GM12801 (cell line): ENCODE data around the gene NEIL1.

Source experiments
- CTCF ChIP-seq: IDR thresholded peaks from one replicate; pipeline ENCODE4 v1.5.1; 2011; ENCODE audit warnings: control low read depth; ENCODE audit not compliant: insufficient read length; ENCODE audit errors: extremely low read depth

The NEIL1 gene

DNA sequence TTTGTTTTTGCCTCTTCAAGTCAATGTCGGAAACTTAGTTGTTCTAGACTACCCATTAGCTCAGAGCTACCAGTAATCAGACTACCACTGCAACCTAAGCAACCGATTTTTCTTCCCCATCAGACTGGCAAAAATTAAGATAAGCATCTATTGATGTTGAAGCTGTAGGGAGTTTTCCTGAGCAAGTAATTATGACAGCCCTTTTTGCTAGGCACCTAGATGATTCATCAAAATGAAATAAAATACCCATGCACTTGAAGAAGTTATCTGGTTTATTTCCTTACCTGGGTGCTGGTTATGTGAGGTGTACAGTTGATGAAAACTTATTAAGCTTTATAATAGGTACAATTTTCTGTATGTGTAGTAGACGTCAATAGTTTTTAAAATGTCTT is 11.5 kb upstream of the NEIL1 start:
- no peak for TF ChIP-seq CTCF

- TF ChIP-seq CTCF: no peak
Observed at GRCh38 chr15:75335705-75336355, 11.0 kb upstream of the NEIL1 start, which contains the start of gene COMMD4. TSS of gene COMMD4 (plus strand) at chr15:75336063. CDS start at chr15:75336090, 27 bp downstream.

DNA sequence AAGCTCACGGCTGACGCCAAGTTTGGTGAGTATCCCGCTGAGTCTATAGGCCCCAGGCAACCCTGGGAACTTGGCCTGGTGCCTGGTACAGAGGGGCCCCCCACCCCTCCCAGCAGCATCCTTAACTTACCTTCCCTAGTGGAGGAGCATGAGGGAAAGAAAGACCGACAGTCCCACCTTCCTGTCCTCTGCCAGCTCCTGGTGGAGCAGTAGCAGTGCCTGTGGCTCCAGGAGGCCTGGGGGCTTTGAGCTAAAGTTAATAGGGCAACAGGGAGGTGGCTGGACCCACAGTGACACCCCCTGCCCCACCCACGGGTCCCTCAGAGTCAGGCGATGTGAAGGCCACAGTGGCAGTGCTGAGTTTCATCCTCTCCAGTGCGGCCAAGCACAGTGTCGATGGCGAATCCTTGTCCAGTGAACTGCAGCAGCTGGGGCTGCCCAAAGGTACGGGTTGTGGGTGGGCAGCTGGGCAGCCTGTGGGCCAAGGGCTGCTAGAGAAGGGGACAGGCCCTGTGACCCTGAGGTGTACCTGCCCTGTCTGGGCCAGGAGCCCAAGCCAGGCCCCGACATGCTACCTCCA is 8.1 kb upstream of the NEIL1 start:
- no peak for TF ChIP-seq CTCF

GRCh38 chr15:75339531-75340240 is 7.2 kb upstream of the NEIL1 start:
- TF ChIP-seq CTCF: no peak

DNA sequence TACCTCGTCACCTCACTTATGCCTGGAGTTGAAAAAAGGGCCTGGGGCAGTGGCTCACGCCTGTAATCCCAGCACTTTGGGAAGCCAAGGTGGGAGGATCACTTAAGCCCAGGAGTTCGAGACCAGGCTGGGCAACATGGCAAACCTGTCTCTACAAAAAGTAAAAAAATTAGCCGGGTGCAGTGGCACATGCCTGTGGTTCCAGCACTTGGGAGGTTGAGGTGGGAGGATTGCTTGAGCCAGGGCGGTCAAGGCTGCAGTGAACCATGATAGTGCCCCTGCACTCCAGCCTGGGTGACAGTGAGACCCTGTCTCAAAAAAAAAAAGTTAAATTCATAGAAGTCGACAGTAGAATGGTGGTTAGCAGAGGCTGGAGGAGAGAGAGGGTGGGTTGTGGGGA is 4.6 kb upstream of the NEIL1 start:
- TF ChIP-seq CTCF: no peak

- TF ChIP-seq CTCF: no peak
Observed at GRCh38 chr15:75347222-75348033, 589 bp downstream of the NEIL1 start.

DNA sequence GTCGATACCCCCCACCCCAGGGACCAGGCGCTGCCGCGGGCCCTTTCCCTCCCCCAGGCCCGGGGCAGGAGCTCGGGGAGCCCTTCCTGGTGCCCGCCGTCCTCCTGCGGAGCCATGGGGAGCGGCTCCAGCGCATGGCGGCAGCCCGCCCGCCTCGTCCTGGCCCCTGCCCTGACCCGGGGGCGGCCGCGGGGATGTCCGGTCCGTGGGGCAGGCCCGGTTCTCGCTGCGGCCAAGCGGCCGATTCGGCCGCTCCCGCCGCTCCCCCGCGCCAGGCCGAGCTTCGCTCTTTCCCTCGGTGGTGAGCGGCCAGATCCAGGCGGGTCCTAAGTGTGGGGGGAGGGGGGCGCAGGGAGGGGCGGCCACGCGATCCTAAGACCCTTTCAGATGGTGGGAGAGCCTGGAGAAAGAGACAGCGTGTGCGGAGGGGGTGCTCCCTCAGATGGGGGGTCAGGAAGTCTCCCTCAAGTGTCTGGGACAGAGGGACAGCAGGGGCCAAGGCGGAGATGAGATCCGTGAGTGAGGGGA is 1.3 kb downstream of the NEIL1 start:
- TF ChIP-seq CTCF: no peak
